AG09319 (cell line): Measurements from ENCODE around the gene NHLRC4.

Experiments
- DNase-seq: peaks from one replicate; pipeline ENCODE4 v3.0.0-alpha.2; 2010; ENCODE audit warnings: low read depth; ENCODE audit errors: extremely low read depth
- TF ChIP-seq, protein P1 (sequence below): IDR thresholded peaks from 2 replicates; pipeline ENCODE4 v1.5.1; 2011; ENCODE audit warnings: low read depth, mild to moderate bottlenecking, inconsistent platforms, low read length, moderate library complexity

The NHLRC4 gene

DNA sequence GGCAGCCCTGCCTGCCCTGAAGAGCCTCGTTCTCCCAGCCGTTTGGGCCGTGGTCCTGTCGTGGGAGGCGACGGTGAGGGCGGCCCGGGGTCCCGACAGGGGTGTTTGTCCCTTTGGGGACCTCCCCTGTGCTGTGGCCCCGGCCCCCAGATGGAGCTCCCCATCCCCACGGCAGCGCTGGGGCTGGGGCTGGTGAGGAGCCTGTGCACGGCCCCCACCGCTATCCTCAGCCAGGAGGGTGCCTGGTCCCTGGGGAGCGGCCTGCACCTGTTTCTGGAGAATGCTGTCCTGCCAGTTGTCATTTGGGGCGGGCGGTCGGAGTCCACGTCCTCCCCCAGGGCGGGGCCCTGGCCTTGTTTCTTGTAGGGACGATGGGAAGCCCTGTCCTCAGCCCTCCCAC is 32.7 kb upstream of the NHLRC4 start:
- TF ChIP-seq, protein P1, sequence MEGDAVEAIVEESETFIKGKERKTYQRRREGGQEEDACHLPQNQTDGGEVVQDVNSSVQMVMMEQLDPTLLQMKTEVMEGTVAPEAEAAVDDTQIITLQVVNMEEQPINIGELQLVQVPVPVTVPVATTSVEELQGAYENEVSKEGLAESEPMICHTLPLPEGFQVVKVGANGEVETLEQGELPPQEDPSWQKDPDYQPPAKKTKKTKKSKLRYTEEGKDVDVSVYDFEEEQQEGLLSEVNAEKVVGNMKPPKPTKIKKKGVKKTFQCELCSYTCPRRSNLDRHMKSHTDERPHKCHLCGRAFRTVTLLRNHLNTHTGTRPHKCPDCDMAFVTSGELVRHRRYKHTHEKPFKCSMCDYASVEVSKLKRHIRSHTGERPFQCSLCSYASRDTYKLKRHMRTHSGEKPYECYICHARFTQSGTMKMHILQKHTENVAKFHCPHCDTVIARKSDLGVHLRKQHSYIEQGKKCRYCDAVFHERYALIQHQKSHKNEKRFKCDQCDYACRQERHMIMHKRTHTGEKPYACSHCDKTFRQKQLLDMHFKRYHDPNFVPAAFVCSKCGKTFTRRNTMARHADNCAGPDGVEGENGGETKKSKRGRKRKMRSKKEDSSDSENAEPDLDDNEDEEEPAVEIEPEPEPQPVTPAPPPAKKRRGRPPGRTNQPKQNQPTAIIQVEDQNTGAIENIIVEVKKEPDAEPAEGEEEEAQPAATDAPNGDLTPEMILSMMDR: no peak
- DNase-seq: no peak

- TF ChIP-seq, protein P1: no peak
- DNase-seq: no peak
Measured at GRCh38 chr16:534856-535445, 31.9 kb upstream of the NHLRC4 start.

- DNase-seq: no peak
- TF ChIP-seq, protein P1: no peak
Measured at GRCh38 chr16:535446-536405, 31.1 kb upstream of the NHLRC4 start.

- TF ChIP-seq, protein P1: no peak
- DNase-seq: no peak
Measured at GRCh38 chr16:536746-537145, 30.1 kb upstream of the NHLRC4 start.

DNA sequence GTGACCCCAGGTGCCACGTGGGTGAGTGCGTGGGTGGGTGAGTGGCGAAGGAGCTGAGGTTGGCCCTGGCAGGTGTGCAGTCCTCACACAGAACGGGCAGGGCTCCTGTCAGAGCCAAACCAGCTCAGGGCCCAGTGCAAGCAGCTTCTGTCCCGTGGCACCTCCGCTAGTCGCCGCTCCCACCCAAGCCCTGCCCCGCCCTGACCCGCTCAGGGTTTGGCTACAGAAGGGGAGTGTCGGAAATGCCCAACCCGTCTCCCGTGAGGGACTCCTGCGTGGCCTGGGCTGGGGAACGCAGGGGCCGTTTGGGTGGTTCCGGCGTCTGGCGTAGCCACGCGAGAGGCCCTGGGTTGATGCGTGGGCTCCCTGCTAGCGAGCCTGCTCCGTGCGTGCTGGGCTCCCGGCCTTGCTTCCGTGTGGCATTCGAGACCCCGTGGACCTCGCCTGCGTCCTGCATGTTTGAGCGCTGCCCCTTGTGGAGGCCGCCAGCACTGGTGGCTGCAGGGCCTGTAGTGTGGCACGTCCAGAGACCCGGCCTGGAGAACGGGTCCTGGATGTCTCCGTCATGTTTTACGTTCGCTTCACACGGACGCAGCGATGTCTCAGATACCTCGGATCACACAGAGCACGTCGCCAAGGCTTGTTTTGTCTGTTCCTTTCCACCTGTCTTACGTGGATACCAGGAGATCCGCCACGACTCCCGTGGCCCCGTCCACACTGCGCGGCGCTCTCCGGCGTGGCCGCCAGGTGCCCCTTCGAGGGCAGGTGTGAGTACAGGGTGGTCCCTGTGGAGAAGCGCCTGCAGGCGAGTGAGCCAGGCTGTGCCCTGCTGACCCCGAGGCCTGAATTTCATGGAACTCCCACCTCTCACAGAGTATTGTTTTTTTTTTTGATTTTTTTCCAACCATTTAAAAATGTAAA is 29.1 kb upstream of the NHLRC4 start:
- DNase-seq: no peak
- TF ChIP-seq, protein P1: no peak

GRCh38 chr16:539901-540530 is 26.8 kb upstream of the NHLRC4 start:
- TF ChIP-seq, protein P1: no peak
- no peak for DNase-seq
